Measurements from ENCODE around the gene RNF167.

- TF ChIP-seq CTCF (IDR thresholded peaks at IDR 0.05; ENCODE audit: poor library complexity) (peak; percentile 63), EZH2phosphoT487 (IDR thresholded peaks at IDR 0.05; ENCODE audit: low read depth, severe bottlenecking, unreplicated experiment) (no peak), EZH2 (IDR thresholded peaks at IDR 0.05; ENCODE audit: borderline replicate concordance) (no peak)
Observed at GRCh38 chr17:4980644-4981216, 40.7 kb downstream of the RNF167 start.
